Muscle of arm (tissue), 12 donors: ENCODE results near the gene GLIS1. TPM values are rescaled to one million over a fixed set of nuclear protein-coding genes. Genes with fewer than 3 reads are reported as not detected.
"Not testable (repeated sequence)": the region's sequence is repeated elsewhere in the genome, so short reads cannot be mapped to it uniquely, and the experiment has no call there.

Experiments used
- DNase-seq: peaks from one replicate; pipeline ENCODE4 v3.0.0-alpha.2; 2013
- polyA plus RNA-seq, 12 donors: library from polyadenylated mRNA; unstranded; fragments of 120-200 nt; gene quantifications; one replicate each; pipeline ENCODE4 v1.2.1, GENCODE V29; 2013; ENCODE audit not compliant: insufficient read length in 12 of 12

Gene GLIS1
- polyA plus RNA-seq, 12 donors = 0.11 to 5.8 (median 1.3) TPM; not detected in 8

GRCh38 chr1:53654216-53655210 lies 84.5 kb downstream of the GLIS1 start:
- DNase-seq = no peak

GRCh38 chr1:53653631-53654030 lies 85.3 kb downstream of the GLIS1 start:
- DNase-seq = no peak

GRCh38 chr1:53653200-53653575 lies 85.8 kb downstream of the GLIS1 start:
- DNase-seq = no peak

GRCh38 chr1:53652441-53653199 lies 86.3 kb downstream of the GLIS1 start:
- no peak for DNase-seq

- no peak for DNase-seq
These were observed 87.6 kb downstream of the GLIS1 start for GRCh38 chr1:53651356-53651755.

- no peak for DNase-seq
These were observed 90.4 kb downstream of the GLIS1 start for GRCh38 chr1:53648516-53648915.

GRCh38 chr1:53647915-53648314 lies 91.0 kb downstream of the GLIS1 start:
- not testable (repeated sequence) for DNase-seq

- no peak for DNase-seq
These were observed 92.2 kb downstream of the GLIS1 start for GRCh38 chr1:53646732-53647131.

GRCh38 chr1:53645690-53646078 lies 93.3 kb downstream of the GLIS1 start:
- DNase-seq = no peak

GRCh38 chr1:53644909-53645689 lies 93.9 kb downstream of the GLIS1 start:
- DNase-seq = no peak

GRCh38 chr1:53644496-53644895 lies 94.5 kb downstream of the GLIS1 start:
- DNase-seq = no peak

GRCh38 chr1:53643881-53644390 lies 95.0 kb downstream of the GLIS1 start:
- no peak for DNase-seq

GRCh38 chr1:53643041-53643880 lies 95.7 kb downstream of the GLIS1 start:
- no peak for DNase-seq

- DNase-seq = no peak
These were observed 96.4 kb downstream of the GLIS1 start for GRCh38 chr1:53642607-53643006.

- no peak for DNase-seq
These were observed 96.8 kb downstream of the GLIS1 start for GRCh38 chr1:53642215-53642555.

GRCh38 chr1:53641481-53642214 lies 97.3 kb downstream of the GLIS1 start:
- DNase-seq = no peak

- DNase-seq = no peak
These were observed 98.3 kb downstream of the GLIS1 start for GRCh38 chr1:53640701-53641075.

- DNase-seq = no peak
These were observed 98.8 kb downstream of the GLIS1 start for GRCh38 chr1:53639996-53640700.

- no peak for DNase-seq
These were observed 99.7 kb downstream of the GLIS1 start for GRCh38 chr1:53639251-53639763.
